Right renal pelvis (tissue), 4 donors: ENCODE measurements around the gene LYPD3. TPM values are rescaled to one million over a fixed set of nuclear protein-coding genes. Genes with fewer than 3 reads are reported as not detected.

ENCODE experiments used
- polyA plus RNA-seq, 4 donors: library from polyadenylated mRNA; unstranded; fragments of 120-200 nt; gene quantifications; one replicate each; pipeline ENCODE4 v1.2.1, GENCODE V29; 2013; ENCODE audit not compliant: insufficient read length in 4 of 4

Gene LYPD3
- polyA plus RNA-seq, 4 donors, result 1.6 to 5.5 (median 2.5) TPM

Other genes with a start within 250 kb of the LYPD3 start
- gene PSG9, start 196.1 kb downstream of the LYPD3 start, polyA plus RNA-seq, result not detected
- under 1 TPM in 2 of 4 donors, not detected in 2; 0.35 to 0.39 TPM for gene CD177, start 111.9 kb downstream of the LYPD3 start, polyA plus RNA-seq
- under 1 TPM in 1 of 4 donors, not detected in 3; 0.06 TPM for gene TEX101, start 50.7 kb downstream of the LYPD3 start, polyA plus RNA-seq
- 10 to 100 TPM in 1 of 4 donors, 1 to 10 TPM in 3; 5.7 to 13.7 (median 8.8) TPM for gene PHLDB3, start 39.1 kb upstream of the LYPD3 start, polyA plus RNA-seq
- 10 to 100 TPM; 27.5 to 31.1 (median 28.1) TPM for gene ETHE1, start 61.6 kb upstream of the LYPD3 start, polyA plus RNA-seq
- gene ZNF575, start 67.6 kb upstream of the LYPD3 start, polyA plus RNA-seq, result 1 to 10 TPM; 1.9 to 2.6 (median 2.0) TPM
- gene XRCC1, start 109.9 kb upstream of the LYPD3 start, polyA plus RNA-seq, result 10 to 100 TPM; 56.7 to 71.0 (median 66.6) TPM
- 10 to 100 TPM; 17.4 to 19.4 (median 18.7) TPM for gene PINLYP, start 110.2 kb upstream of the LYPD3 start, polyA plus RNA-seq
- gene IRGQ, start 130.5 kb upstream of the LYPD3 start, polyA plus RNA-seq, result 10 to 100 TPM; 12.1 to 16.4 (median 13.2) TPM
- 10 to 100 TPM; 10.9 to 16.7 (median 11.6) TPM for gene ZNF576, start 131.0 kb upstream of the LYPD3 start, polyA plus RNA-seq
- gene SRRM5, start 146.5 kb upstream of the LYPD3 start, polyA plus RNA-seq, result 1 to 10 TPM in 1 of 4 donors, under 1 TPM in 3; 0.61 to 1.2 (median 0.72) TPM
- gene ZNF428, start 154.0 kb upstream of the LYPD3 start, polyA plus RNA-seq, result 100 to 1,000 TPM in 1 of 4 donors, 10 to 100 TPM in 3; 76.5 to 141 (median 91.1) TPM
- gene CADM4, start 174.2 kb upstream of the LYPD3 start, polyA plus RNA-seq, result 10 to 100 TPM; 44.9 to 65.8 (median 49.0) TPM
- 1 to 10 TPM; 6.3 to 9.5 (median 8.5) TPM for gene PLAUR, start 204.6 kb upstream of the LYPD3 start, polyA plus RNA-seq